DOHH2 (cell line): ENCODE data around the gene RPL36AL.

ENCODE experiments used
- H3F3A ChIP-seq: fragments of 200-600 bp; sonication (generic), shearing (Covaris generic); 2 replicates; pipeline ENCODE4 v1.6.0; 2016; ENCODE audit warnings: antibody characterized with exemption, mild to moderate bottlenecking; ENCODE audit not compliant: control insufficient read depth, insufficient read depth
- H3K27ac ChIP-seq: fragments of 200-600 bp; sonication (generic); 2 replicates; pipeline ENCODE4 v1.5.1; 2014; ENCODE audit warnings: low read depth, mild to moderate bottlenecking, low read length, moderate library complexity
- H3K27me3 ChIP-seq: fragments of 200-600 bp; sonication (generic); 2 replicates; pipeline ENCODE4 v1.6.1; 2014; ENCODE audit warnings: mild to moderate bottlenecking, low read length, mixed read lengths; ENCODE audit not compliant: control insufficient read depth
- H3K36me3 ChIP-seq: fragments of 200-600 bp; sonication (generic); 2 replicates; pipeline ENCODE4 v1.6.1; 2014; ENCODE audit warnings: mild to moderate bottlenecking, low read length, moderate library complexity, mixed read lengths; ENCODE audit not compliant: control insufficient read depth
- H3K4me1 ChIP-seq: fragments of 200-600 bp; sonication (generic); 2 replicates; pipeline ENCODE4 v1.6.1; 2014; ENCODE audit warnings: mild to moderate bottlenecking, low read length, mixed read lengths; ENCODE audit not compliant: control insufficient read depth
- H3K4me2 ChIP-seq: fragments of 200-600 bp; sonication (generic); 2 replicates; pipeline ENCODE4 v1.6.0; 2014; ENCODE audit warnings: mild to moderate bottlenecking, low read length, moderate library complexity
- H3K4me3 ChIP-seq: fragments of 200-600 bp; sonication (generic); 2 replicates; pipeline ENCODE4 v1.5.1; 2014; ENCODE audit warnings: mild to moderate bottlenecking, low read length, mixed read lengths
- H3K79me2 ChIP-seq: fragments of 200-600 bp; sonication (generic); 2 replicates; pipeline ENCODE4 v1.6.1; 2014; ENCODE audit warnings: mild to moderate bottlenecking, low read length, mixed read lengths; ENCODE audit not compliant: control insufficient read depth
- H3K9me2 ChIP-seq: fragments of 200-600 bp; sonication (generic); replicated peaks from 2 replicates; pipeline ENCODE4 v1.6.1; 2014; ENCODE audit warnings: mild to moderate bottlenecking, low read length, mixed read lengths; ENCODE audit not compliant: control insufficient read depth
- H3K9me3 ChIP-seq: fragments of 200-600 bp; sonication (generic); 2 replicates; pipeline ENCODE4 v1.6.1; 2014; ENCODE audit warnings: antibody characterized with exemption, low read length, mixed read lengths; ENCODE audit not compliant: control insufficient read depth, insufficient read depth
- H4K20me1 ChIP-seq: fragments of 200-600 bp; sonication (generic); 2 replicates; pipeline ENCODE4 v1.6.0; 2014; ENCODE audit warnings: low read depth, mild to moderate bottlenecking, antibody characterized with exemption, low read length, moderate library complexity; ENCODE audit not compliant: control insufficient read depth, insufficient read depth
- EZH2phosphoT487 ChIP-seq: fragments of 200-600 bp; sonication (generic); IDR thresholded peaks from 2 replicates; pipeline ENCODE4 v1.6.1; 2017; ENCODE audit warnings: borderline replicate concordance, mild to moderate bottlenecking, antibody characterized with exemption, low read length, moderate library complexity, mixed read lengths
- TF ChIP-seq, protein P1 (sequence below): fragments of 200-600 bp; sonication (generic); IDR thresholded peaks from one replicate; pipeline ENCODE4 v1.5.1; 2014; ENCODE audit warnings: antibody characterized with exemption, mild to moderate bottlenecking, low read depth, low read length; ENCODE audit not compliant: poor library complexity, severe bottlenecking

RPL36AL gene

DNA sequence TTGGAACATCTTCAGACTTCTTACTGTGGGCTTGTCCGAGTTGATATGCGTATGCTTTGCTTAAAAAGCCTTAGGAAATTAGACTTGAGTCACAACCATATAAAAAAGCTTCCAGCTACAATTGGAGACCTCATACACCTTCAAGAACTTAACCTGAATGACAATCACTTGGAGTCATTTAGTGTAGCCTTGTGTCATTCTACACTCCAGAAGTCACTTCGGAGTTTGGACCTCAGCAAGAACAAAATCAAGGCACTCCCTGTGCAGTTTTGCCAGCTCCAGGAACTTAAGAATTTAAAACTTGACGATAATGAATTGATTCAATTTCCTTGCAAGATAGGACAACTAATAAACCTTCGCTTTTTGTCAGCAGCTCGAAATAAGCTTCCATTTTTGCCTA lies 12.8 kb downstream of the RPL36AL start:
- TF ChIP-seq, protein P1, sequence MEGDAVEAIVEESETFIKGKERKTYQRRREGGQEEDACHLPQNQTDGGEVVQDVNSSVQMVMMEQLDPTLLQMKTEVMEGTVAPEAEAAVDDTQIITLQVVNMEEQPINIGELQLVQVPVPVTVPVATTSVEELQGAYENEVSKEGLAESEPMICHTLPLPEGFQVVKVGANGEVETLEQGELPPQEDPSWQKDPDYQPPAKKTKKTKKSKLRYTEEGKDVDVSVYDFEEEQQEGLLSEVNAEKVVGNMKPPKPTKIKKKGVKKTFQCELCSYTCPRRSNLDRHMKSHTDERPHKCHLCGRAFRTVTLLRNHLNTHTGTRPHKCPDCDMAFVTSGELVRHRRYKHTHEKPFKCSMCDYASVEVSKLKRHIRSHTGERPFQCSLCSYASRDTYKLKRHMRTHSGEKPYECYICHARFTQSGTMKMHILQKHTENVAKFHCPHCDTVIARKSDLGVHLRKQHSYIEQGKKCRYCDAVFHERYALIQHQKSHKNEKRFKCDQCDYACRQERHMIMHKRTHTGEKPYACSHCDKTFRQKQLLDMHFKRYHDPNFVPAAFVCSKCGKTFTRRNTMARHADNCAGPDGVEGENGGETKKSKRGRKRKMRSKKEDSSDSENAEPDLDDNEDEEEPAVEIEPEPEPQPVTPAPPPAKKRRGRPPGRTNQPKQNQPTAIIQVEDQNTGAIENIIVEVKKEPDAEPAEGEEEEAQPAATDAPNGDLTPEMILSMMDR = no peak
- TF ChIP-seq EZH2phosphoT487 = no peak
- H3K9me2 ChIP-seq = no peaks in the 10 kb centered on the region

DNA sequence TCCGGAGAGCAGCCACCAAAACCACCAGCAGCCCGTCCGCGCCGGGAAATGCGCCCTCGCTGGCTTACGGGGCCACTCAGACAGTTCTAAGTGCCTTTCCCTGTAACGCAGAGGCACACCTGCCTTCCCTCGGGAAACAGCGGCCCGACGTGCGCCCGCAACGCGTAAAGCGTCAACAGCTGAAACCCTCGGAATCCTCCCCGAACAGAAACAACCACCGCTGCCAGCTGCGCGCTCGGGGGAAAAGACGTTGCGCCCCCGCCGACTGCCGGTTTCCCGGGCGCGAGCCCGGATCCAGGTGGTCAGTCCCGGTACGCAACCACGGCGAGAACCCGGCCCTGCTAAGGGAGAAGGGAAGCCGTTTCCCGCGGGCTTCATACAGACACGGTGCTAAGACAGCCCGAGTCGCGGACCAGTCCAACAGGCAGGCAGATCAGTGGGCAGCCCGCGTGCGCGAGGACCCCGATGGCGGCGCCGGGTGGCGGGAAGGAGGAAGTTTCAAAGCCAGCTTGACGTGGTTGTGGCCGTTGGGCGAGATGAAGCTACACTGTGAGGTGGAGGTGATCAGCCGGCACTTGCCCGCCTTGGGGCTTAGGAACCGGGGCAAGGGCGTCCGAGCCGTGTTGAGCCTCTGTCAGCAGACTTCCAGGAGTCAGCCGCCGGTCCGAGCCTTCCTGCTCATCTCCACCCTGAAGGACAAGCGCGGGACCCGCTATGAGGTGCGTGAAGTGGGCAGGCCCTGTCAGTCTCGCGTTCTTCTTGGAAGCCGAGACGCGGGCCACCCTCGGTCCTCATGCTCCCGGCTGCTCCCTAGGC lies 21.7 kb downstream of the RPL36AL start, which contains the start of gene LRR1:
TSS of gene LRR1 (plus strand) at position 456 of the 816 bp plus-strand sequence. CDS start at position 537, 81 bp downstream.
- H3K27ac ChIP-seq = peak within 1 kb of the TSS; percentile 88
- no peaks in the 10 kb centered on the region for H3K9me2 ChIP-seq
- H3K79me2 ChIP-seq = peaks cover 79% of the 10 kb centered on the region
- H3K4me3 ChIP-seq = peak within 1 kb of the TSS; percentile 90
- H3K4me1 ChIP-seq = peaks cover 38% of the 10 kb centered on the region
- H4K20me1 ChIP-seq = 0 out of 2 replicates have a peak, but pooled peaks cover 4% of the 10 kb centered on the region
- peak within 1 kb of the TSS; percentile 64 for H3K4me2 ChIP-seq
- H3K27me3 ChIP-seq = no peaks in the 10 kb centered on the region
- H3K36me3 ChIP-seq = peaks cover 43% of the 10 kb centered on the region
- TF ChIP-seq, protein P1 = peak; percentile 19
- TF ChIP-seq EZH2phosphoT487 = no peak
- no peaks in the 10 kb centered on the region for H3K9me3 ChIP-seq
- peaks cover 24% of the 10 kb centered on the region for H3F3A ChIP-seq

More for the DNA sequence above, 12.8 kb downstream of the RPL36AL start:
- no peak overlapping the region for H3K27ac ChIP-seq
- H3K4me3 ChIP-seq = no peak overlapping the region
- H3K27me3 ChIP-seq = no peaks in the 10 kb centered on the region
- peaks cover 8% of the 10 kb centered on the region; the same call in 1 of the 2 replicates for H3F3A ChIP-seq
- H3K79me2 ChIP-seq = peaks cover 87% of the 10 kb centered on the region
- H3K4me1 ChIP-seq = peaks cover 13% of the 10 kb centered on the region
- H4K20me1 ChIP-seq = no peaks in the 10 kb centered on the region
- H3K9me3 ChIP-seq = no peaks in the 10 kb centered on the region
- no peak overlapping the region for H3K4me2 ChIP-seq
- peaks cover 76% of the 10 kb centered on the region for H3K36me3 ChIP-seq

DNA sequence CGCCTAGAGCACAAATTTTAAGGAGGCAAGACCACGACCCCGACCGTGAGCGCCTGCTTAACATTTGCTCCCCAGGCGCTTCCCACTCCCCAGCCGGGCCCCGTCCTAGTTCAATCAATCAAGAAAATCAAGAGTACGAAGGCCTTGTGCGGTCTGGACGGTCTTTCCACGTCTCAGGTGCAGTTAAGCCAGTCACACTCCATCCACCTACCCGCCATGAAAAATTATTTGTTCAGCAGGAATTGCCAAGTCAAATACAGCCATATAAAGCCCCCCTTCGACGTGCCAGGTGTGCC lies 22.3 kb downstream of the RPL36AL start:
- Histone ChIP-seq H3K4me1 (peaks cover 44% of the 10 kb centered on the region), H3K9me2 (no peaks in the 10 kb centered on the region), H3F3A (peaks cover 25% of the 10 kb centered on the region), H3K27ac (peak overlapping the region; percentile 88), H3K36me3 (peaks cover 39% of the 10 kb centered on the region), H3K9me3 (no peaks in the 10 kb centered on the region), H3K27me3 (no peaks in the 10 kb centered on the region), H3K4me2 (peak overlapping the region; percentile 63), H3K4me3 (peak overlapping the region; percentile 90), H4K20me1 (0 out of 2 replicates have a peak, but pooled peaks cover 4% of the 10 kb centered on the region), H3K79me2 (peaks cover 79% of the 10 kb centered on the region)
- no peak for TF ChIP-seq EZH2phosphoT487
- TF ChIP-seq, protein P1 = no peak
